ENCODE measurements around the gene HAPLN3.
"Not testable (repeated sequence)": the region's sequence is repeated elsewhere in the genome, so short reads cannot be mapped to it uniquely, and the experiment has no call there.

Gene HAPLN3

GRCh38 chr15:88894819-88895767, at the start of gene HAPLN3:
TSS of gene HAPLN3 (minus strand) at chr15:88895544. CDS start at chr15:88887298, 8,246 bp downstream.
- DNase-seq (ENCODE audit: low read depth in 1 of 2, low spot score in 1 of 2): peak in 1 of 2 donors; percentile 53

- no peak for DNase-seq (ENCODE audit: low read depth in 1 of 2, low spot score in 1 of 2)
Measured at GRCh38 chr15:88940110-88940675, 44.8 kb upstream of the HAPLN3 start.

GRCh38 chr15:88939486-88939806, 44.1 kb upstream of the HAPLN3 start:
- DNase-seq (ENCODE audit: low read depth in 1 of 2, low spot score in 1 of 2): no peak

GRCh38 chr15:88938802-88939485, 43.6 kb upstream of the HAPLN3 start:
- no peak for DNase-seq (ENCODE audit: low read depth in 1 of 2, low spot score in 1 of 2)

- DNase-seq (ENCODE audit: low read depth in 1 of 2, low spot score in 1 of 2): not testable (repeated sequence)
Measured at GRCh38 chr15:88934449-88934848, 39.1 kb upstream of the HAPLN3 start.

- no peak for DNase-seq (ENCODE audit: low read depth in 1 of 2, low spot score in 1 of 2)
Measured at GRCh38 chr15:88932875-88933330, 37.6 kb upstream of the HAPLN3 start.

- DNase-seq (ENCODE audit: low read depth in 1 of 2, low spot score in 1 of 2): no peak
Measured at GRCh38 chr15:88932271-88932874, 37.0 kb upstream of the HAPLN3 start.

GRCh38 chr15:88930579-88930978, 35.2 kb upstream of the HAPLN3 start:
- no peak for DNase-seq (ENCODE audit: low read depth in 1 of 2, low spot score in 1 of 2)

- not testable (repeated sequence) for DNase-seq (ENCODE audit: low read depth in 1 of 2, low spot score in 1 of 2)
Measured at GRCh38 chr15:88929358-88930098, 34.2 kb upstream of the HAPLN3 start.

- not testable (repeated sequence) for DNase-seq (ENCODE audit: low read depth in 1 of 2, low spot score in 1 of 2)
Measured at GRCh38 chr15:88928192-88928591, 32.8 kb upstream of the HAPLN3 start.

- DNase-seq (ENCODE audit: low read depth in 1 of 2, low spot score in 1 of 2): not testable (repeated sequence)
Measured at GRCh38 chr15:88925648-88926047, 30.3 kb upstream of the HAPLN3 start.

GRCh38 chr15:88920892-88921435, 25.6 kb upstream of the HAPLN3 start:
- DNase-seq (ENCODE audit: low read depth in 1 of 2, low spot score in 1 of 2): not testable (repeated sequence)

GRCh38 chr15:88920186-88920891, 25.0 kb upstream of the HAPLN3 start:
- DNase-seq (ENCODE audit: low read depth in 1 of 2, low spot score in 1 of 2): no peak

GRCh38 chr15:88918738-88919137, 23.4 kb upstream of the HAPLN3 start:
- no peak for DNase-seq (ENCODE audit: low read depth in 1 of 2, low spot score in 1 of 2)

- DNase-seq (ENCODE audit: low read depth in 1 of 2, low spot score in 1 of 2): no peak
Measured at GRCh38 chr15:88917760-88918159, 22.4 kb upstream of the HAPLN3 start.

GRCh38 chr15:88915354-88915753, 20.0 kb upstream of the HAPLN3 start:
- no peak for DNase-seq (ENCODE audit: low read depth in 1 of 2, low spot score in 1 of 2)

- no peak for DNase-seq (ENCODE audit: low read depth in 1 of 2, low spot score in 1 of 2)
Measured at GRCh38 chr15:88913850-88914169, 18.5 kb upstream of the HAPLN3 start.

- DNase-seq (ENCODE audit: low read depth in 1 of 2, low spot score in 1 of 2): peak; percentile 36 to 58
Measured at GRCh38 chr15:88913017-88913849, 17.9 kb upstream of the HAPLN3 start, which contains the start of gene MFGE8. TSS of gene MFGE8 (minus strand) at chr15:88913379. CDS start at chr15:88913319, 60 bp downstream.

- no peak for DNase-seq (ENCODE audit: low read depth in 1 of 2, low spot score in 1 of 2)
Measured at GRCh38 chr15:88912500-88912921, 17.2 kb upstream of the HAPLN3 start.

Measured in stimulated activated CD4-positive, alpha-beta T cell treated with anti-CD3 and anti-CD28 coated beads, Interleukin-15, amount 100 ng/mL, for 1 hour (primary cell).